ENCODE data around the gene DLGAP1.
"Not testable (repeated sequence)": the region's sequence is repeated elsewhere in the genome, so short reads cannot be mapped to it uniquely, and the experiment has no call there.

The DLGAP1 gene

GRCh38 chr18:3709205-3709604 is 745.9 kb downstream of the DLGAP1 start:
- no peak for DNase-seq

GRCh38 chr18:3706279-3707097 is 748.6 kb downstream of the DLGAP1 start:
- DNase-seq = no peak

- DNase-seq = no peak
Observed at GRCh38 chr18:3704556-3705344, 750.4 kb downstream of the DLGAP1 start.

GRCh38 chr18:3703732-3704176 is 751.4 kb downstream of the DLGAP1 start:
- peak; percentile 42 for DNase-seq

GRCh38 chr18:3699707-3700567 is 755.2 kb downstream of the DLGAP1 start:
- not testable (repeated sequence) for DNase-seq

- DNase-seq = not testable (repeated sequence)
Observed at GRCh38 chr18:3694030-3694778, 760.9 kb downstream of the DLGAP1 start.

- DNase-seq = no peak
Observed at GRCh38 chr18:3693410-3693809, 761.7 kb downstream of the DLGAP1 start.

GRCh38 chr18:3692691-3693090 is 762.4 kb downstream of the DLGAP1 start:
- no peak for DNase-seq

GRCh38 chr18:3692113-3692621 is 762.9 kb downstream of the DLGAP1 start:
- no peak for DNase-seq

- no peak for DNase-seq
Observed at GRCh38 chr18:3691705-3692104, 763.4 kb downstream of the DLGAP1 start.

GRCh38 chr18:3690764-3691066 is 764.4 kb downstream of the DLGAP1 start:
- no peak for DNase-seq

GRCh38 chr18:3689986-3690763 is 764.9 kb downstream of the DLGAP1 start:
- no peak for DNase-seq

GRCh38 chr18:3689091-3689490 is 766.0 kb downstream of the DLGAP1 start:
- no peak for DNase-seq

GRCh38 chr18:3688690-3689089 is 766.4 kb downstream of the DLGAP1 start:
- DNase-seq = no peak

GRCh38 chr18:3683483-3683882 is 771.6 kb downstream of the DLGAP1 start:
- no peak for DNase-seq

GRCh38 chr18:3682061-3682460 is 773.0 kb downstream of the DLGAP1 start:
- DNase-seq = no peak

- no peak for DNase-seq
Observed at GRCh38 chr18:3679241-3679640, 775.9 kb downstream of the DLGAP1 start.

- no peak for DNase-seq
Observed at GRCh38 chr18:3675994-3676393, 779.1 kb downstream of the DLGAP1 start.

GRCh38 chr18:3675446-3675845 is 779.7 kb downstream of the DLGAP1 start:
- no peak for DNase-seq

GRCh38 chr18:3671176-3671575 is 783.9 kb downstream of the DLGAP1 start:
- DNase-seq = no peak

GRCh38 chr18:3669376-3669775 is 785.7 kb downstream of the DLGAP1 start:
- DNase-seq = no peak
